NCI-H748 (cell line): ENCODE results near the gene ARID4B.
"Not testable (repeated sequence)": the region's sequence is repeated elsewhere in the genome, so short reads cannot be mapped to it uniquely, and the experiment has no call there.

ENCODE experiments used
- DNase-seq: peaks from one replicate; lab custom pipeline; 2025; ENCODE audit not compliant: unreplicated experiment; lab: John Stamatoyannopoulos, UW

Gene ARID4B

GRCh38 chr1:235227414-235227813 lies 100.6 kb downstream of the ARID4B start:
- DNase-seq, result no peak

GRCh38 chr1:235226933-235227332 lies 101.0 kb downstream of the ARID4B start:
- DNase-seq, result no peak

GRCh38 chr1:235225299-235225698 lies 102.7 kb downstream of the ARID4B start:
- DNase-seq, result no peak

- no peak for DNase-seq
Observed at GRCh38 chr1:235221653-235222375, 106.2 kb downstream of the ARID4B start.

- DNase-seq, result no peak
Observed at GRCh38 chr1:235215453-235215852, 112.5 kb downstream of the ARID4B start.

GRCh38 chr1:235214962-235215361 lies 113.0 kb downstream of the ARID4B start:
- not testable (repeated sequence) for DNase-seq

- no peak for DNase-seq
Observed at GRCh38 chr1:235213752-235214151, 114.2 kb downstream of the ARID4B start.

- no peak for DNase-seq
Observed at GRCh38 chr1:235211517-235211916, 116.5 kb downstream of the ARID4B start.

- no peak for DNase-seq
Observed at GRCh38 chr1:235207209-235207565, 120.8 kb downstream of the ARID4B start.

- DNase-seq, result no peak
Observed at GRCh38 chr1:235206533-235207208, 121.3 kb downstream of the ARID4B start.

- no peak for DNase-seq
Observed at GRCh38 chr1:235205687-235206086, 122.3 kb downstream of the ARID4B start.

GRCh38 chr1:235203428-235203827 lies 124.6 kb downstream of the ARID4B start:
- DNase-seq, result no peak

GRCh38 chr1:235202447-235202846 lies 125.5 kb downstream of the ARID4B start:
- not testable (repeated sequence) for DNase-seq

GRCh38 chr1:235199441-235199840 lies 128.5 kb downstream of the ARID4B start:
- no peak for DNase-seq

GRCh38 chr1:235190431-235190830 lies 137.5 kb downstream of the ARID4B start:
- DNase-seq, result no peak

- no peak for DNase-seq
Observed at GRCh38 chr1:235187316-235187715, 140.7 kb downstream of the ARID4B start.

GRCh38 chr1:235181561-235182245 lies 146.3 kb downstream of the ARID4B start:
- no peak for DNase-seq

- no peak for DNase-seq
Observed at GRCh38 chr1:235180916-235181460, 147.0 kb downstream of the ARID4B start.

- DNase-seq, result no peak
Observed at GRCh38 chr1:235176486-235176885, 151.5 kb downstream of the ARID4B start.

GRCh38 chr1:235169986-235170385 lies 158.0 kb downstream of the ARID4B start:
- DNase-seq, result no peak

- no peak for DNase-seq
Observed at GRCh38 chr1:235168375-235168774, 159.6 kb downstream of the ARID4B start.
